NCI-H1436 (cell line): Measurements from ENCODE around the gene SLC5A5.
A peak's percentile ranks its signal among the peaks of the same experiment; 100 is the strongest.
"Not testable (repeated sequence)": the region's sequence is repeated elsewhere in the genome, so short reads cannot be mapped to it uniquely, and the experiment has no call there.

Experiments used
- DNase-seq: peaks from one replicate; lab custom pipeline; 2025; lab: John Stamatoyannopoulos, UW

Gene SLC5A5

DNA sequence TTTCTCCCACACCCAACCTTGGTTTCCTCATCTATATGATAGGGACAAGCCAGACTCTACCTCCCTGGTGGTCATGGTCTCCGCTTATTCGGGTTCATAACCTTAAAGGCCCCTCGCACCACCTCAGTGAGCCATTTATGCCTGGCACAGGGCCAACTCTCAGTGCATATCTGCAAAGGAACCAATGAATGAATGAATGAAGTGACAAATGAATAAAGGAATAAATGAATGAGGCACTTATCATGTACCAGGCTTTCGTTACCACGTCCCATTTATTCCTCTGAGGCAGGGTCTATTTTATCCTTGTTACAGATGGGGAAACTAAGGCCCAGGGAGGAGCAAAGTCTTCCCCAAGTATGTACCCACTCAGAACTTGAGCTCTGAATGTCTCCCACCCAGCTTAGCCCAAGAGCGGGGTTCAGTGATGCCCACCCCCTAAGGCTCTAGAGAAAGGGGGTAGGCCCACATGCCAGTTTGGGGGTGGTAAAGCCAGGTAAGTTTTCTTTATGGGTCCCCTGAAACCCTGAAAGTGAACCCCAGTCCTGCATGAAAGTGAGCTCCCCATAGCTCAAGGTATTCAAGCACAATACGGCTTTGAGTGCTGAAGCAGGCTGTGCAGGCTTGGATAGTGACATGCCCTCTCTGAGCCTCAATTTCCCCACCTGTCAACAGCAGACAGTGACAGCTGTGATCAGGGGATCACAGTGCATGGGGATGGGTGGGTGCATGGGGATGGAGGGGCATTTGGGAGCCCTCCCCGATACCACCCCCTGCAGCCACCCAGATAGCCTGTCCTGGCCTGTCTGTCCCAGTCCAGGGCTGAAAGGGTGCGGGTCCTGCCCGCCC, 490 bp upstream of the SLC5A5 start:
- DNase-seq: no peak

DNA sequence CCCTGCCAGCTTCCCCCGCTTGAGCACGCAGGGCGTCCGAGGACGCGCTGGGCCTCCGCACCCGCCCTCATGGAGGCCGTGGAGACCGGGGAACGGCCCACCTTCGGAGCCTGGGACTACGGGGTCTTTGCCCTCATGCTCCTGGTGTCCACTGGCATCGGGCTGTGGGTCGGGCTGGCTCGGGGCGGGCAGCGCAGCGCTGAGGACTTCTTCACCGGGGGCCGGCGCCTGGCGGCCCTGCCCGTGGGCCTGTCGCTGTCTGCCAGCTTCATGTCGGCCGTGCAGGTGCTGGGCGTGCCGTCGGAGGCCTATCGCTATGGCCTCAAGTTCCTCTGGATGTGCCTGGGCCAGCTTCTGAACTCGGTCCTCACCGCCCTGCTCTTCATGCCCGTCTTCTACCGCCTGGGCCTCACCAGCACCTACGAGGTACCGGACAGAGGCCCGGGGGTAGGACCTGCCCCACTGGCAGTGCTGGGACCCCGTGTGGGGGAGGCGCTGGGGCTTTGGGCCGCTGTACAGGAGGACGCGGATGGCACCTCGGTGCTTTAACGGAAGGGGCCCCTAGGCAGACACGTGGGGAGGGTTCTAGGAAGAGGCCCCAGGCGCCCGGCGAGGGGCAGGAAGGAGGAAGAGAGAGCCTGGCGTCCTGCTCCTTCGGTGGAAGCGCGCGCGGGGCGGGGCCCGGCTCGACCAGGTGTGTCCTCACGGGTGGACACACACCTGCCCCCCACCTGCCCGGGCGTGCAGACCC, 681 bp downstream of the SLC5A5 start:
- no peak for DNase-seq

DNA sequence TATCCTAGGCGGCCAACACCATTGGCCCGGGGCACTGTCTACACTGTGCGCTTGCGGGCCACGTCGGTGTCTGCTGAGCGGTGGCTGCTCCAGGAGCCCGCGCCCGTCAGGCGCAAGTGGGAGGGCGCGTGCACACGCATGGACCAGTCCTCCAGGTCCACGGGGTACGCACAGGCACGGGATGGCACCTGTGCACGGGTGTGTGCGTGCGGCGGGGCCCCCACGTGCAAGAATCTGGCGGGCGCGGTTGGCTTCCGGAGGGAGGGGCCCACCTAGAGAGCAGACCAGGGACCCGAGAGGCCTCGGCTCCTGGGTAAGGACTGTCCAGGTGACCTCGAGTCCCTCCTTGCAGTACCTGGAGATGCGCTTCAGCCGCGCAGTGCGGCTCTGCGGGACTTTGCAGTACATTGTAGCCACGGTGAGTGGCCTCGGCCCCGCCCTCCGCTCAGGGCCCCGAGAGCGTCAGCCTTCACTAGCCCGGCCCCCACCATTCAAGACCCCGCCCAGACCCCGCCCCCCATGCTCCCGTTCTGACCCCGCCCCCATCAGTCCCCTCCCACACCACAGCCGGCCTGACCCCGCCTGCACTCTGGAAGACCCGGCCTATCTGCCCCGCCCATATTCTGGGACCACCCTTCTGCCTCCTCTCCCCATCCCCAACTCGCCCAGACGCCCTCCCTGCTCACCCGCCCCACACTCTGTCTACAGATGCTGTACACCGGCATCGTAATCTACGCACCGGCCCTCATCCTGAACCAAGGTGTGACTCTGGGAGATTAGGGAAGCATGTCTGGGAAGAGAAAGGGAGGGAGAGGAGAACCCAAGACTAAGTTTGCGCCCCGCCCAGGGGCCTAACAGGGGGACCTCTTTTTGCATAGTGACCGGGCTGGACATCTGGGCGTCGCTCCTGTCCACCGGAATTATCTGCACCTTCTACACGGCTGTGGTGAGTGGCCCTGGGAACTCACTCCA, 2.3 kb downstream of the SLC5A5 start:
- DNase-seq: peak; percentile 60

DNA sequence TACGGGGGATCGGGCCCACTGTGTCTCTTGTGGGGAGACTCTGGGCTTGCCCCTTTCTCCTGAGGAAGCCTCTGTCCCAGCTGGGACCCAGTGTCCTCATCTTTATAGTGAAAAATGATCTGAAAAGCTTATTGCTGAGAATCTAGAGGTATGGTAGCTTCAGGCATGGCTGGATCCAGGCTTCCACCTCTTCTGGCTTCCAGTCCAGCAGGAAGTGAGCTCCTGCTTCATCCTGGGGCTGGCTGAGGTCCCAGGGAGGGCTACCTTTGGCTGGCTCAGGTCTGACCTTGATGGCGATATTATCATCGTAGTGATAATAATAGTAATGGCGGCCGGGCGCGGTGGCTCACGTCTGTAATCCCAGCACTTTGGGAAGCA, 3.0 kb downstream of the SLC5A5 start:
- no peak for DNase-seq

DNA sequence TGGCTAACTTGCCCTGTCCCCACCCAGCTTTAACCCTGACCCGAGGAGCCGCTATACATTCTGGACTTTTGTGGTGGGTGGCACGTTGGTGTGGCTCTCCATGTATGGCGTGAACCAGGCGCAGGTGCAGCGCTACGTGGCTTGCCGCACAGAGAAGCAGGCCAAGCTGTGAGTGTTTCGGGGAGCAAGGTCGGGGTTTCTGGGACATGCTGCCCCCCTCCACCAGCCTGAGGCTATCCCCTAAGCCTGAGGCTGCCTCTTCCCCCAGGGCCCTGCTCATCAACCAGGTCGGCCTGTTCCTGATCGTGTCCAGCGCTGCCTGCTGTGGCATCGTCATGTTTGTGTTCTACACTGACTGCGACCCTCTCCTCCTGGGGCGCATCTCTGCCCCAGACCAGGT, 6.0 kb downstream of the SLC5A5 start:
- no peak for DNase-seq

DNA sequence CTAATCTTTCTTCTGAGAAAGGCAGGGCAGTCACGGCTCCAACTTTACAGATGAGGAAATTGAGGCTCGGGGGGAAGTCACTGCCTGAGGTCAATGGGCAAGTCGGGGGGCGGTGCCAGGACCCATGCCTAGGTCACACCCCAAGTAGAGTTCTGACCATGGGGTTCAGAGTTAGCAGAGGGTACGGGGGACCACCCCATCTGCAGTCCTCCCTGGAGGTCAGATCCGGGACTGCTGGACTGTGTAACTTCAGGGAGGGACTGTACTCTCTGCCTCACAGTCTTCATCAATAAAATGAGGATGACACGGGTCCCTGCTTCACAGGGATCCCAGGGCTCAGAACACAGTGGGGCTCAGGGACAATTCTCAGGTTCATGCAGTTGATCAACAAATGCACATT, 7.7 kb downstream of the SLC5A5 start:
- no peak for DNase-seq

DNA sequence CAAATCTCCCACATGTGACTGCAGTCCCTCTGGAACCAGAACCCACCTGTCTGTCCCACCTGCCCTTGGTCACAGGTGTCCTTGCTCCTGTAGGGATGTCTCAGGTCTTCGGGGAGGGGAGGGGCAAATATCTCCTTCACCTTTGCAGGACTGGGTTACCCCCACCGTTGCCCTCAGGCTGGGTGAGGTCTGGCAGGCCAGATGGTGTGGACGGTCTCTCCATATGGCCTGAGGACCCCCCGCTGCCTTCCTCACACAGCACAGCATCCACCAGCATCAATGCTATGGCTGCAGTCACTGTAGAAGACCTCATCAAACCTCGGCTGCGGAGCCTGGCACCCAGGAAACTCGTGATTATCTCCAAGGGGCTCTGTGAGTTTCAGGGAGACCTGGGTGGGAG, 10.0 kb downstream of the SLC5A5 start:
- no peak for DNase-seq

DNA sequence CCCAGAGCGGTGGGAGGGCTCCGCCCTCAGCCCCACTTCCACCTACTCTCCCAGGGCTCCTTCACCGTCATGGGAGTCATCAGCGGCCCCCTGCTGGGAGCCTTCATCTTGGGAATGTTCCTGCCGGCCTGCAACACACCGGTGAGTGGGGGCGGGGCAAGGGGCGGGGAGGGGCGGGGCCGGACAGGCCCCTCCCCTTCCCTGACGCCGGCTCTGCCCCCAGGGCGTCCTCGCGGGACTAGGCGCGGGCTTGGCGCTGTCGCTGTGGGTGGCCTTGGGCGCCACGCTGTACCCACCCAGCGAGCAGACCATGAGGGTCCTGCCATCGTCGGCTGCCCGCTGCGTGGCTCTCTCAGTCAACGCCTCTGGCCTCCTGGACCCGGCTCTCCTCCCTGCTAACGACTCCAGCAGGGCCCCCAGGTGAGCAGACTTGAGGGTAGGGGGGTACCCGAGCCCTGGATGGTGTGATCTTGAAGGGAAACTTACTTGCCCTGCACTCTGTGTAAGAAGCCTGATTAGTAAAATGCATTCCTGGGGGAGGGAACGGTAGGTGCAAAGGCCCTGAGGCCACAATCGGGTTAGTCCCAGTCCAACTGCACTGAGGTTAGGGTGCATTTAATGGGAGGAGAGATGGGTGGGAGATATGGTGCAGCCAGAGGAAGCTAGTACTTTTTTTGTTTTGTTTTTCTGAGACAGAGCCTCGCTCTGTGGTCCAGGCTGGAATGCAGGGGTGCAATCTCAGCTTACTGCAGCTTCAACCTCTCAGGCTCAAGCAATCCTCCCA, 12.1 kb downstream of the SLC5A5 start:
- DNase-seq: no peak

DNA sequence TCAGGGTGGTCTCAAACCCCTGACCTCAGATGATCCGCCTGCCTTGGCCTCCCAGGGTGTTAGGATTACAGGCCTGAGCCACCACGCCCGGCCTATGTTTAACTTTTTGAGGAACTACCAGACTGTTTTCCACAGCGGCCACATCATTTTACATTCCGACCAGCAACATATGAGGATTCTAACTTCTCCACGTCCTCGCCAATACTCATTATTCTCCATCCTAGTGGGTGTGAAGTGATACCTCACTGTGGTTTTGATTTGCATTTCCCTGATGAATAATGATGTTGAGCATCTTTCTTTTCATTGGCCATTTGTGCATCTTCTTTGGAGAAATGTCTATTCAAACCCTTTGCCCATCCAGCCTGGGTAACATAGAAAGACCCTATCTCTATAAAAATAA, 14.8 kb downstream of the SLC5A5 start:
- DNase-seq: no peak

DNA sequence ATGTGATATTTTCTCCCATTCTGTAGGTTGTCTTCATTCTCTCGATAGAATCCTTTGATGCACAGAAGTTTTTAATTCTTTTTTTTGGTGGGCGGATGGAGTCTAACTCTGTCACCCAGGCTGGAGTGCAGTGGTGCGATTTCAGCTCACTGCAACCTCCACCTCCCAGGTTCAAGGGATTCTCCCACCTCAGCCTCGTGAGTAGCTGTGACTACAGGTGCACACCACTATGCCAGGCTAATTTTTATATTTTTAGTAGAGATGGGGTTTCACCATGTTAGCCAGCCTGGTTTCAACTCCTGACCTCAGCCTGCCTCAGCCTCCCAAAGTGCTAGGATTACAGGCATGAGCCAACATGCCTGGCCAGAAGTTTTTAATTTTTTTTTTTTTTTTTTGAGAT, 15.5 kb downstream of the SLC5A5 start:
- not testable (repeated sequence) for DNase-seq

DNA sequence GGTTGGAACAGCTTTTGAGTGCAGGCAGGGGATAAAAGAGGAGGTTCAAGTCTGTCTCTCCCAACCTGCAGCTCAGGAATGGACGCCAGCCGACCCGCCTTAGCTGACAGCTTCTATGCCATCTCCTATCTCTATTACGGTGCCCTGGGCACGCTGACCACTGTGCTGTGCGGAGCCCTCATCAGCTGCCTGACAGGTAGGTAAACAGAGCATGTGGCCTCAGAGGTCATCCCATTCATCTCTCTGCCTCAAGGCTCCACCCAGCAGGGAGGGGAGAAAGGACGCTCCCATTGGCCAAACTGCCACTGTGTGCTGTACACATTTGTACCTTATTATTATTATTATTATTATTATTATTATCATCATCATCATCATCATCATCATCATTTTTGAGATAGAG, 16.5 kb downstream of the SLC5A5 start:
- DNase-seq: no peak

DNA sequence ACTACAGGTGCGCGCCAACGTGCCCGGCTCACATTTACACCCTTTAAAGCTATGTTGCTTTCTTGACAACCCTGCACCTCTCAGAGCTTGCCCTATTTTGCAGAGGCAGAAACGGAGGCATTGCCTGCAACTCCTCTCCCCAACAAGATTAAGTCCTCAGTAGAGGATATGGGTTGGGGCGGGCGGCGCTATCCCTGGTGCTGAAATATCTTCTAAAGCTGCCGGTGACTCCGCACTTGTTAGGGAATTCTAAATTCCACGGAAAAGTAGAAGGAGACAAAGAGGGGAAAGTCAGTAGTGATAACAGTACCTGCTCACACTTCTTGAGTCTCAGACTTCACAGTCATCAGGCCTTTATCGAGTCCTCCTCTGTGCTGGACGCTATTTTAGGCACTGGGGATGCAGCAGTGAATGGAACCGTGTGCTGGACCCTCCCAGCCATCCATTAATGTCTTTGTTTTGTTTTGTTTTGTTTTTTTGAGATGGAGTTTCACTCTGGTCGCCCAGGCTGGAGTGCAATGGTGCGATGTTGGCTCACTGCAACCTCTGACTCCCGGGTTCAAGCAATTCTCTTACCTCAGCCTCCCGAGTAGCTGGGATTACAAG, 18.0 kb downstream of the SLC5A5 start:
- no peak for DNase-seq

DNA sequence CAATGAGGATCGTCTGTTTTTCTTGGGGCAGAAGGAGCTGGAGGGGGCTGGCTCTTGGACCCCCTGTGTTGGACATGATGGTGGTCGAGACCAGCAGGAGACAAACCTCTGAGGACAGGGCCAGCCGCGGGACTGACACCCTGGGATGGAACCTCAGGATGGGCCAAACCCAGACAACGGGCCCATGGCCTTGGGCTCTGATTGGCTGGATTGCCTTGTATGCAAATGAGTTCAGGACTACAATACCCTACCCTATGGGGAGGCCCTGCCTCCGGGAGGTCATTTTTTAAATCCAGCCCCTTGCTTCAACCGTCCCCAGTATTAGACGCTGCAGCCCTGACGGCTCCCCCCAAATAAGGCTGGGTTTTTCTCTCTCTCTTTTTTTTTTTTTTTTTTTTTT, 22.0 kb downstream of the SLC5A5 start:
- DNase-seq: no peak

DNA sequence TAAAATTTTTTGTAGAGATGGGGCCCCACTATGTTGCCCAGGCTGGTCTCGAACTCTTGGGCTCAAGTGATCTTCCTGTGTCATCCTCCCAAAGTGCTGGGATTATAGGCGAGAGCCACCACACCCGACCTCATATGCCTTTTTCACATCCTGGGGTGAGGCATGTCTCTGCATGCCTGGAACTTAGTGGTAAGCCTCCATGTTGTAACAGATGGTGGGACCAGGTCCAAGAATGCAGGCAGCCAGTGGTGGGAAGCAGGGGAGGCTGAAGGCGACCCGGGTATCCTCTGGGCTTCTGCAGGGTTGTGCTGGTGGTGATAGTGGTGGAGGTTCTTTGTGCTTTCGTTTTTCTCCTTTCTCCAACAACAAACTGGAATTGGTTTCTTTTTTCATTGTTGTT, 31.0 kb downstream of the SLC5A5 start:
- DNase-seq: no peak

DNA sequence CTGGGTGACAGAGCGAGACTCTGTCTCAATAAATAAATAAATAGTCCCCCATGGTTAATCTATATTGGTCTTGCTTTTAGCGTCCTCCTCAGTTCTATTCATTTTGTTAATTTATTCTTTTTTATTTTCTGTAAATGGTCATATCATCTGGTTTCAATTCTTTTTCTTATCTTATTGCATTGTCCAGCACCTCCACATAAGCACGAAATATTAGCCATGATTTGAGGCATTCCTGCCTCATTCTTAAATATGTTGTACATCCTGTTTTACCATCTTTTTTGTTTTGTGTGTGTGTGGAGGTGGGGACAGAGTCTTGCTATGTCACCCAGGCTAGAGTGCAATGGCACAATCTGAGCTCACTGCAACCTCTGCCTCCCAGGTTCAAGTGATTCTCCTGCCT, 36.5 kb downstream of the SLC5A5 start:
- DNase-seq: no peak

DNA sequence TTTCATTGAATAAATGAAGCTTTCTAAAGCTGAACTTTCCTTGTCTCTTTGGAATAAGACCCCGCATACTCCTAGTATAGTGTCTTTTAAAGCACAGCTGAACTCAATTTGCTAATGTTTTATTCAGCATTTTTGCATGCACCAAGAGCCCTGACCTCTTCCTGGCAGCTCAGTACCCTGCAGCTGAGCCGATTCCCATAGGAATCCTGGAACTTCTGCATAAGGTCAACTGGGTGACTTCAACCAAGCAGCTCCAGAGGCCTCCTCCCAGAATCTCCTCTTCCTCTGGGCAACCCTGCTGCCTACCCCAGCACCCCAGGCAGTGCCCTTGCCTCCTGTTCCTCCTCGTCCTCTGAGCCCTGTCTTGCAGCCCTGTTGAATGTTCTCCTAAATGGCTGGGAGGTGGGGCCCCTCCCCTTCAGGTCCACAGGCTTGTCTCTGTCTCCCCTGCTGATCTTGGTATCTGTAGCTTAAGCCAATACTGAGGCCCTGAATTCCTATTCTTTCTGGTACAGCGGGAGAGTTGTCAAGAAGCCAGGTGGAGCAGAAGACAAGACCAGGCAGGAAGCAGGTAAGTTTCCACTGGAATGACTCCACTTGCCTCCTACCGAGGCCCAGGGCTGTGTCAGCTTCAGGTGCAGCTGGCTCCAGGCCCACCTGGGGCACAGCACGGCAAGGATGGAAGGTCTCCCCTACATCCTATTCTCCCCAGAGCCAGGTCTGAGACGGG, 37.4 kb downstream of the SLC5A5 start:
- no peak for DNase-seq

DNA sequence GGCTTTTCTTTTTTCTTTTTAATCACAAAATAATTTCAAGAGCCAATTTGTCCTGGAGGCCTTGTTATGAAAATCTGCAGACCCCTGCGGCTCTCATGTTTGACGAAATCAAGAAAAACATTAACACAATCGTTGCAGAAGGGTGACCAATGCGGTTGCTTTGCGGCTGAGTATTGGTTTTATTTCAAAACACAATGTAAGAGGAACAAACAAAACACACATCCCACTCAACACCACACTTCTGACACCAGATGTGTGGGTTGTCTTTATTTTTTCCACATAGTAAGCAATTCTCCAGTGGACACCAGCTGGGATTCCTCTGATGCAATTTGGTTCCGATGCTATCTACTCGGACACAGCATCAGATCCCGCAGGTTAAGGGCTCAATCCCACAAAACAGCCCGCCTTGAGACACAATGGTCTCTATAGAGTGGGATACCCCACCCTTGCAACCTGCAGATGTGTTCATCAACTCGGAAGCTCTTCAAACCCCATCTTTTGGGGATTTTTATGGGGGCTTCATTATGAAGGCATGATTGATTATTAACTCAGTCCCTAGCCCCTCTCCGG, 39.1 kb downstream of the SLC5A5 start:
- DNase-seq: no peak

DNA sequence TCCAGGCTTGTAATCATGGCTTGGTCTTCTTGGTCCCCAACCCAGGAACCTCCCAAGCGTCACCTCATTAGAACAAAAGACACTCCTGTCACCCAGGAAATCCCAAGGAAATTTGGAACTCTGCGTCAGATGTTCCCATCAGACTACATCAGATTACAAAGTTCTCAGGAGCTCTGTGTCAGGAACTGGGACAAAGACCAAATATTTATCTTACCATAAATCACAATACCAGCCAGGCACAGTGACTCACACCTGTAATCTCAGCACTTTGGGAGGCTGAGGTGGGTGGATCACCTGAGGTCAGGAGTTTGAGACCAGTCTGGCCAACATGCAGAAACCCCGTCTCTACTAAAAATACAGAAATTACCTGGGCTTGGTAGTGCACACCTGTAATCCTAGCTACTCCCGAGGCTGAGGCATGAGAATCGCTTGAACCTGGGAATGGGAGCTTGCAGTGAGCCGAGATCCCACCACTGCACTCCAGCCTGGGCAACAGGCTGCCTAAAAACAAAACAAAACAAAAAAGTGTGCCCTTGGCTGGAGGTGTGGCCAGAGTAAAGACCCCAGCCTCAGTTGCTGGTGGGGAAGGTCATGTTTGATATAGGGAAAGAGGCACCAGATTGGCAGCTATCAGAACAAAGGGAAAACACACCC, 44.3 kb downstream of the SLC5A5 start:
- DNase-seq: no peak

DNA sequence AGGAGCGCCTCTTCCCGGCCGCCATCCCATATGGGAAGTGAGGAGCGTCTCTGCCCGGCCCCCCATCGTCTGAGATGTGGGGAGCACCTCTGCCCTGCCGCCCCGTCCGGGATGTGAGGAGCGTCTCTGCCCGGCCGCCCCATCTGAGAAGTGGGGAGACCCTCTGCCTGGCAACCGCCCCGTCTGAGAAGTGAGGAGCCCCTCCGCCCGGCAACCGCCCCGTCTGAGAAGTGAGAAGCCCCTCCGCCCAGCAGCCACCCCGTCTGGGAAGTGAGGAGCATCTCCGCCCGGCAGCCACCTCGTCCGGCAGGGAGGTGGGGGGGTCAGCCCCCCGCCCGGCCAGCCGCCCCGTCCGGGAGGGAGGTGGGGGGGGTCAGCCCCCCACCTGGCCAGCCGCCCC, 46.4 kb downstream of the SLC5A5 start:
- DNase-seq: not testable (repeated sequence)

DNA sequence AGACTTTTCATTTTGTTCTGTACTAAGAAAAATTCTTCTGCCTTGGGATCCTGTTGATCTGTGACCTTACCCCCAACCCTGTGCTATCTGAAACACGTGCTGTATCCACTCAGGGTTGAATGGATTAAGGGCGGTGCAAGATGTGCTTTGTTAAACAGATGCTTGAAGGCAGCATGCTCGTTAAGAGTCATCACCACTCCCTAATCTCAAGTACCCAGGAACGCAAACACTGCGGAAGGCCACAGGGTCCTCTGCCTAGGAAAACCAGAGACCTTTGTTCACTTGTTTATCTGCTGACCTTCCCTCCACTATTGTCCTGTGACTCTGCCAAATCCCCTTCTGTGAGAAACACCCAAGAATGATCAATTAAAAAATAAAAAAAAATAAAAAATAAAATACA, 47.4 kb downstream of the SLC5A5 start:
- DNase-seq: not testable (repeated sequence)
